ENCODE measurements around the gene EFCAB9. TPM values are rescaled to one million over a fixed set of nuclear protein-coding genes. Genes with fewer than 3 reads are reported as not detected.

Gene EFCAB9
- total and polyA plus RNA-seq, 2 of the 13 experiments (the other 11 are each of a cell fraction or from before 2014, with no cell fraction given), result not detected

DNA sequence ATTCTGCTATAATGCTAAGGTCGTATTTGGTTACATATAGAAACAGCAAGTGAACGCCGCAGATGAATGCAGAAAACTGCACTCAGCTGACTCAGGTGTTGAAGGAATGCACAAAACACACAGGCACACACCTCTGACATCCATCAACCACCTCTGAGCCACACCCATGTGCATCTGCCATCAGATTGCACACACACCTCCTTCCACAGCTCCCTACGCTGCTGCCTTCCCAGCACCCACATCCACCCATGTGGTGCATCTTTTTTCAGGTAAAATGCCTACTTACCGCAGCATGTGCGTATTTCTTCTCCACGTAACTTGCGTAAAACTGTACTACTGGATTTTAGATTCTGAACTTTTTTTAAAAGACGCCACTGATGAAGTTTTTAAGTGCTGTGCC, 13.0 kb upstream of the EFCAB9 start (continued):
- TF ChIP-seq, protein P1, sequence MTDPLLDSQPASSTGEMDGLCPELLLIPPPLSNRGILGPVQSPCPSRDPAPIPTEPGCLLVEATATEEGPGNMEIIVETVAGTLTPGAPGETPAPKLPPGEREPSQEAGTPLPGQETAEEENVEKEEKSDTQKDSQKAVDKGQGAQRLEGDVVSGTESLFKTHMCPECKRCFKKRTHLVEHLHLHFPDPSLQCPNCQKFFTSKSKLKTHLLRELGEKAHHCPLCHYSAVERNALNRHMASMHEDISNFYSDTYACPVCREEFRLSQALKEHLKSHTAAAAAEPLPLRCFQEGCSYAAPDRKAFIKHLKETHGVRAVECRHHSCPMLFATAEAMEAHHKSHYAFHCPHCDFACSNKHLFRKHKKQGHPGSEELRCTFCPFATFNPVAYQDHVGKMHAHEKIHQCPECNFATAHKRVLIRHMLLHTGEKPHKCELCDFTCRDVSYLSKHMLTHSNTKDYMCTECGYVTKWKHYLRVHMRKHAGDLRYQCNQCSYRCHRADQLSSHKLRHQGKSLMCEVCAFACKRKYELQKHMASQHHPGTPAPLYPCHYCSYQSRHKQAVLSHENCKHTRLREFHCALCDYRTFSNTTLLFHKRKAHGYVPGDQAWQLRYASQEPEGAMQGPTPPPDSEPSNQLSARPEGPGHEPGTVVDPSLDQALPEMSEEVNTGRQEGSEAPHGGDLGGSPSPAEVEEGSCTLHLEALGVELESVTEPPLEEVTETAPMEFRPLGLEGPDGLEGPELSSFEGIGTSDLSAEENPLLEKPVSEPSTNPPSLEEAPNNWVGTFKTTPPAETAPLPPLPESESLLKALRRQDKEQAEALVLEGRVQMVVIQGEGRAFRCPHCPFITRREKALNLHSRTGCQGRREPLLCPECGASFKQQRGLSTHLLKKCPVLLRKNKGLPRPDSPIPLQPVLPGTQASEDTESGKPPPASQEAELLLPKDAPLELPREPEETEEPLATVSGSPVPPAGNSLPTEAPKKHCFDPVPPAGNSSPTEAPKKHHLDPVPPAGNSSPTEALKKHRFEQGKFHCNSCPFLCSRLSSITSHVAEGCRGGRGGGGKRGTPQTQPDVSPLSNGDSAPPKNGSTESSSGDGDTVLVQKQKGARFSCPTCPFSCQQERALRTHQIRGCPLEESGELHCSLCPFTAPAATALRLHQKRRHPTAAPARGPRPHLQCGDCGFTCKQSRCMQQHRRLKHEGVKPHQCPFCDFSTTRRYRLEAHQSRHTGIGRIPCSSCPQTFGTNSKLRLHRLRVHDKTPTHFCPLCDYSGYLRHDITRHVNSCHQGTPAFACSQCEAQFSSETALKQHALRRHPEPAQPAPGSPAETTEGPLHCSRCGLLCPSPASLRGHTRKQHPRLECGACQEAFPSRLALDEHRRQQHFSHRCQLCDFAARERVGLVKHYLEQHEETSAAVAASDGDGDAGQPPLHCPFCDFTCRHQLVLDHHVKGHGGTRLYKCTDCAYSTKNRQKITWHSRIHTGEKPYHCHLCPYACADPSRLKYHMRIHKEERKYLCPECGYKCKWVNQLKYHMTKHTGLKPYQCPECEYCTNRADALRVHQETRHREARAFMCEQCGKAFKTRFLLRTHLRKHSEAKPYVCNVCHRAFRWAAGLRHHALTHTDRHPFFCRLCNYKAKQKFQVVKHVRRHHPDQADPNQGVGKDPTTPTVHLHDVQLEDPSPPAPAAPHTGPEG (CRISPR knock-in tag; IDR thresholded peaks at IDR 0.05), result no peak
- TF ChIP-seq EHMT2 (IDR thresholded peaks at IDR 0.05; ENCODE audit: borderline replicate concordance, low read depth, low read length) (no peak), RCOR2 (CRISPR knock-in tag; IDR thresholded peaks at IDR 0.05) (no peak), CAMTA2 (CRISPR knock-in tag; IDR thresholded peaks at IDR 0.05; ENCODE audit: borderline replicate concordance) (no peak), ZNF557 (CRISPR knock-in tag; IDR thresholded peaks at IDR 0.05) (no peak), ZNF7 (CRISPR knock-in tag; IDR thresholded peaks at IDR 0.05) (no peak), ZNF552 (CRISPR knock-in tag; IDR thresholded peaks at IDR 0.05; ENCODE audit: borderline replicate concordance) (no peak), ZNF850 (CRISPR knock-in tag; conservative IDR thresholded peaks at IDR 0.05) (no peak)

DNA sequence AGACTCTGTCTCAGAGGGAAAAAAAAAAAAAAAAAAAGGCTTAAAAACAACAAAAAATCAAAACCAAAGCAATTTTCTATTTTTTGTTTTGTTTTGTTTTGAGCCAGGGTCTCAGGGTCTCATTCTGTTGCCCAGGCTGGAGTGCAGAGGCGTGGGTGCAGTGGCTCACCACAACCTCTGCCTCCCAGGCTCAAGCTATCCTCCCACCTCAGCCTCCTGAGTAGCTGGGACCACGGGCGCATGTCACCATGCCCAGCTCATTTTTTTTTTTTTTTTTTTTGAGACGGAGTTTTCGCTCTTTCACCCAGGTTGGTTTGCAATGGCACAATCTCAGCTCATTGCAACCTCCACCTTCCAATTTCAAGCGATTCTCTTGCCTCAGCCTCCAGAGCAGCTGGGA, 11.7 kb upstream of the EFCAB9 start:
- in situ Hi-C loops (cut with HindIII; ENCODE audit: extremely low pct_ligation_motif_present, low pct_unique_long_range_greater_than_20kb), result no loop called here
- Histone ChIP-seq H3K4me3 (replicated peaks in 1 of 3; ENCODE audit: insufficient read depth in 1 of 3, low read depth in 2 of 3, low read length in 3 of 3) (no peak overlapping the region), H3K79me2 (ENCODE audit: insufficient read depth, low read length) (peaks cover 9% of the 10 kb centered on the region), H3K36me3 (replicated peaks in 1 of 2; ENCODE audit: control insufficient read depth in 1 of 2, insufficient read depth in 2 of 2, low read length in 2 of 2) (0 out of 5 replicates have a peak, but pooled peaks cover 0 to 1% of the 10 kb centered on the region in 2 experiments), H3K27me3 (ENCODE audit: control insufficient read depth in 1 of 2, insufficient read depth in 2 of 2, low read length in 2 of 2) (no peaks in the 10 kb centered on the region), H3K9ac (ENCODE audit: insufficient read depth, low read depth, low read length) (no peak overlapping the region), H4K20me1 (ENCODE audit: insufficient read depth, low read length) (no peaks in the 10 kb centered on the region), H3K4me2 (ENCODE audit: low read depth, low read length) (no peak overlapping the region), H3K4me1 (ENCODE audit: insufficient read depth, low read length) (peaks cover 40% of the 10 kb centered on the region), H3K9me3 (ENCODE audit: low read length) (no peaks in the 10 kb centered on the region), H3K27ac (ENCODE audit: extremely low read length, insufficient read depth, low read length) (no peak overlapping the region), H2AFZ (ENCODE audit: low read length) (no peak overlapping the region)
- BruUV-seq (replicated peaks), result no TSS peak
- no peak for DNase-seq (ENCODE audit: low spot score)
- no peak for ATAC-seq
- intact Hi-C loops (cut with micrococcal nuclease; ENCODE audit: unreplicated experiment), result no loop called here
- ChIA-PET POLR2A (no interaction called here), CTCF (ENCODE audit: low intra/inter-chr PET ratio, low total read pairs) (no interaction called here)
- no peak for FAIRE-seq
- over 99% methylated on average over 6 of the region's 6 CpGs for WGBS (ENCODE audit: low lambda C conversion rate)
- TF ChIP-seq, protein P2, sequence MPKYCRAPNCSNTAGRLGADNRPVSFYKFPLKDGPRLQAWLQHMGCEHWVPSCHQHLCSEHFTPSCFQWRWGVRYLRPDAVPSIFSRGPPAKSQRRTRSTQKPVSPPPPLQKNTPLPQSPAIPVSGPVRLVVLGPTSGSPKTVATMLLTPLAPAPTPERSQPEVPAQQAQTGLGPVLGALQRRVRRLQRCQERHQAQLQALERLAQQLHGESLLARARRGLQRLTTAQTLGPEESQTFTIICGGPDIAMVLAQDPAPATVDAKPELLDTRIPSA (CRISPR knock-in tag; IDR thresholded peaks at IDR 0.05; ENCODE audit: borderline replicate concordance), result no peak
- TF ChIP-seq FOXM1 (CRISPR knock-in tag; IDR thresholded peaks at IDR 0.05), result no peak
- TF ChIP-seq JDP2 (CRISPR knock-in tag; IDR thresholded peaks at IDR 0.05; ENCODE audit: borderline replicate concordance), result no peak
- TF ChIP-seq, protein P3, sequence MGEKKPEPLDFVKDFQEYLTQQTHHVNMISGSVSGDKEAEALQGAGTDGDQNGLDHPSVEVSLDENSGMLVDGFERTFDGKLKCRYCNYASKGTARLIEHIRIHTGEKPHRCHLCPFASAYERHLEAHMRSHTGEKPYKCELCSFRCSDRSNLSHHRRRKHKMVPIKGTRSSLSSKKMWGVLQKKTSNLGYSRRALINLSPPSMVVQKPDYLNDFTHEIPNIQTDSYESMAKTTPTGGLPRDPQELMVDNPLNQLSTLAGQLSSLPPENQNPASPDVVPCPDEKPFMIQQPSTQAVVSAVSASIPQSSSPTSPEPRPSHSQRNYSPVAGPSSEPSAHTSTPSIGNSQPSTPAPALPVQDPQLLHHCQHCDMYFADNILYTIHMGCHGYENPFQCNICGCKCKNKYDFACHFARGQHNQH (CRISPR knock-in tag; IDR thresholded peaks at IDR 0.05), result no peak
- no peak for TF ChIP-seq IKZF4 (CRISPR knock-in tag; IDR thresholded peaks at IDR 0.05; ENCODE audit: borderline replicate concordance, low read depth, not compliant biosample characterization)
- TF ChIP-seq KMT2A (CRISPR knock-in tag; IDR thresholded peaks at IDR 0.05), result no peak
- TF ChIP-seq GABPB1 (CRISPR knock-in tag; IDR thresholded peaks at IDR 0.05), result no peak
- TF ChIP-seq ZNF569 (CRISPR knock-in tag; IDR thresholded peaks at IDR 0.05; ENCODE audit: borderline replicate concordance), result no peak
- TF ChIP-seq, protein P4, sequence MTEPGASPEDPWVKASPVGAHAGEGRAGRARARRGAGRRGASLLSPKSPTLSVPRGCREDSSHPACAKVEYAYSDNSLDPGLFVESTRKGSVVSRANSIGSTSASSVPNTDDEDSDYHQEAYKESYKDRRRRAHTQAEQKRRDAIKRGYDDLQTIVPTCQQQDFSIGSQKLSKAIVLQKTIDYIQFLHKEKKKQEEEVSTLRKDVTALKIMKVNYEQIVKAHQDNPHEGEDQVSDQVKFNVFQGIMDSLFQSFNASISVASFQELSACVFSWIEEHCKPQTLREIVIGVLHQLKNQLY (CRISPR knock-in tag; IDR thresholded peaks at IDR 0.05), result no peak
